Measurements from ENCODE around the gene AGMO.

AGMO gene

GRCh38 chr7:15345216-15345615 lies 216.6 kb downstream of the AGMO start:
- H2AK5ac ChIP-seq (ENCODE audit: low read depth, low read length): no peak overlapping the region
- H3K9ac ChIP-seq (ENCODE audit: low read depth, low read length, poor library complexity): no peak overlapping the region
- no peak overlapping the region for H3K4me2 ChIP-seq (ENCODE audit: insufficient read depth, low read length, poor library complexity, severe bottlenecking)
- no peak overlapping the region for H3K18ac ChIP-seq (ENCODE audit: low read length)
- no peak overlapping the region for H2BK15ac ChIP-seq (ENCODE audit: low read length)
- no peak overlapping the region for H3K4me3 ChIP-seq (ENCODE audit: low read length in 2 of 2)
- H3K27me3 ChIP-seq (ENCODE audit: control insufficient read depth in 3 of 3, insufficient read depth in 3 of 3, low read depth in 1 of 3, low read length in 3 of 3): no peaks in the 10 kb centered on the region
- no peak overlapping the region for H3K4ac ChIP-seq (ENCODE audit: low read length)
- H3K23ac ChIP-seq (ENCODE audit: low read depth, low read length, poor library complexity): no peak overlapping the region
- H3K14ac ChIP-seq (ENCODE audit: low read length): no peak overlapping the region
- no peak overlapping the region for H2BK12ac ChIP-seq (ENCODE audit: low read length)
- no peak overlapping the region for H2BK5ac ChIP-seq (ENCODE audit: low read length)
- H4K91ac ChIP-seq (ENCODE audit: low read depth, low read length, poor library complexity): no peak overlapping the region
- H2BK120ac ChIP-seq (ENCODE audit: low read depth, low read length): no peak overlapping the region
- no peaks in the 10 kb centered on the region for H3K36me3 ChIP-seq (replicated peaks in 1 of 2; ENCODE audit: control insufficient read depth in 2 of 2, insufficient read depth in 2 of 2, low read length in 2 of 2)
- DNase-seq (ENCODE audit: low spot score): no peak
- WGBS, 2 donors (ENCODE audit: extremely low coverage in 2 of 2, insufficient read length in 2 of 2, insufficient replicate concordance in 1 of 2): no CpG with 5 or more reads among the region's 1 CpG
- H3K4me1 ChIP-seq (ENCODE audit: control insufficient read depth in 2 of 2, insufficient read depth in 1 of 2, low read depth in 1 of 2, low read length in 2 of 2): no peaks in the 10 kb centered on the region
- peaks cover 0 to 3% of the 10 kb centered on the region in 2 donors for H3K9me3 ChIP-seq (replicated peaks in 1 of 2; ENCODE audit: control insufficient read depth in 2 of 2, insufficient read depth in 1 of 2, low read depth in 1 of 2, low read length in 2 of 2)
- no peak overlapping the region for H4K8ac ChIP-seq (ENCODE audit: low read depth, low read length)
- H2AFZ ChIP-seq (ENCODE audit: low read length): no peak overlapping the region
- H3K79me1 ChIP-seq (ENCODE audit: low read depth, low read length): no peaks in the 10 kb centered on the region
- no peak overlapping the region for H3K27ac ChIP-seq (replicated peaks; ENCODE audit: low read length)

- Histone ChIP-seq H3K4me1 (ENCODE audit: control insufficient read depth in 2 of 2, insufficient read depth in 1 of 2, low read depth in 1 of 2, low read length in 2 of 2) (no peaks in the 10 kb centered on the region), H3K79me1 (ENCODE audit: low read depth, low read length) (no peaks in the 10 kb centered on the region), H2BK12ac (ENCODE audit: low read length) (no peak overlapping the region), H3K4me2 (ENCODE audit: insufficient read depth, low read length, poor library complexity, severe bottlenecking) (no peak overlapping the region), H3K23ac (ENCODE audit: low read depth, low read length, poor library complexity) (no peak overlapping the region), H3K14ac (ENCODE audit: low read length) (no peak overlapping the region), H2BK5ac (ENCODE audit: low read length) (no peak overlapping the region), H3K27me3 (ENCODE audit: control insufficient read depth in 3 of 3, insufficient read depth in 3 of 3, low read depth in 1 of 3, low read length in 3 of 3) (no peaks in the 10 kb centered on the region), H3K18ac (ENCODE audit: low read length) (no peak overlapping the region), H3K36me3 (replicated peaks in 1 of 2; ENCODE audit: control insufficient read depth in 2 of 2, insufficient read depth in 2 of 2, low read length in 2 of 2) (no peaks in the 10 kb centered on the region), H4K91ac (ENCODE audit: low read depth, low read length, poor library complexity) (no peak overlapping the region), H4K8ac (ENCODE audit: low read depth, low read length) (no peak overlapping the region), H2AFZ (ENCODE audit: low read length) (no peak overlapping the region), H2BK120ac (ENCODE audit: low read depth, low read length) (no peak overlapping the region), H2AK5ac (ENCODE audit: low read depth, low read length) (no peak overlapping the region), H3K4ac (ENCODE audit: low read length) (no peak overlapping the region), H3K9me3 (replicated peaks in 1 of 2; ENCODE audit: control insufficient read depth in 2 of 2, insufficient read depth in 1 of 2, low read depth in 1 of 2, low read length in 2 of 2) (peaks cover 0 to 10% of the 10 kb centered on the region in 2 donors), H2BK15ac (ENCODE audit: low read length) (no peak overlapping the region), H3K27ac (replicated peaks; ENCODE audit: low read length) (no peak overlapping the region), H3K9ac (ENCODE audit: low read depth, low read length, poor library complexity) (no peak overlapping the region), H3K4me3 (ENCODE audit: low read length in 2 of 2) (no peak overlapping the region)
- no CpG with 5 or more reads among the region's 4 CpGs for WGBS, 2 donors (ENCODE audit: extremely low coverage in 2 of 2, insufficient read length in 2 of 2, insufficient replicate concordance in 1 of 2)
- no peak for DNase-seq (ENCODE audit: low spot score)
Measured at GRCh38 chr7:15341817-15342216, 220.0 kb downstream of the AGMO start.

- Histone ChIP-seq H3K9me3 (replicated peaks in 1 of 2; ENCODE audit: control insufficient read depth in 2 of 2, insufficient read depth in 1 of 2, low read depth in 1 of 2, low read length in 2 of 2) (peaks cover 0 to 10% of the 10 kb centered on the region in 2 donors), H3K14ac (ENCODE audit: low read length) (no peak overlapping the region), H2BK15ac (ENCODE audit: low read length) (no peak overlapping the region), H2AK5ac (ENCODE audit: low read depth, low read length) (no peak overlapping the region), H2AFZ (ENCODE audit: low read length) (no peak overlapping the region), H3K23ac (ENCODE audit: low read depth, low read length, poor library complexity) (no peak overlapping the region), H3K79me1 (ENCODE audit: low read depth, low read length) (no peaks in the 10 kb centered on the region), H3K4me2 (ENCODE audit: insufficient read depth, low read length, poor library complexity, severe bottlenecking) (no peak overlapping the region), H3K36me3 (replicated peaks in 1 of 2; ENCODE audit: control insufficient read depth in 2 of 2, insufficient read depth in 2 of 2, low read length in 2 of 2) (no peaks in the 10 kb centered on the region), H4K8ac (ENCODE audit: low read depth, low read length) (no peak overlapping the region), H3K27ac (replicated peaks; ENCODE audit: low read length) (no peak overlapping the region), H4K91ac (ENCODE audit: low read depth, low read length, poor library complexity) (no peak overlapping the region), H3K27me3 (ENCODE audit: control insufficient read depth in 3 of 3, insufficient read depth in 3 of 3, low read depth in 1 of 3, low read length in 3 of 3) (no peaks in the 10 kb centered on the region), H3K9ac (ENCODE audit: low read depth, low read length, poor library complexity) (no peak overlapping the region), H3K4ac (ENCODE audit: low read length) (no peak overlapping the region), H3K4me1 (ENCODE audit: control insufficient read depth in 2 of 2, insufficient read depth in 1 of 2, low read depth in 1 of 2, low read length in 2 of 2) (no peaks in the 10 kb centered on the region), H2BK120ac (ENCODE audit: low read depth, low read length) (no peak overlapping the region), H3K4me3 (ENCODE audit: low read length in 2 of 2) (no peak overlapping the region), H2BK5ac (ENCODE audit: low read length) (no peak overlapping the region), H2BK12ac (ENCODE audit: low read length) (no peak overlapping the region), H3K18ac (ENCODE audit: low read length) (no peak overlapping the region)
- no peak for DNase-seq (ENCODE audit: low spot score)
- no CpG with 5 or more reads among the region's 1 CpG for WGBS, 2 donors (ENCODE audit: extremely low coverage in 2 of 2, insufficient read length in 2 of 2, insufficient replicate concordance in 1 of 2)
Measured at GRCh38 chr7:15336146-15336545, 225.7 kb downstream of the AGMO start.

- H4K8ac ChIP-seq (ENCODE audit: low read depth, low read length): no peak overlapping the region
- no peak overlapping the region for H3K23ac ChIP-seq (ENCODE audit: low read depth, low read length, poor library complexity)
- no peak overlapping the region for H3K27ac ChIP-seq (replicated peaks; ENCODE audit: low read length)
- H3K36me3 ChIP-seq (replicated peaks in 1 of 2; ENCODE audit: control insufficient read depth in 2 of 2, insufficient read depth in 2 of 2, low read length in 2 of 2): no peaks in the 10 kb centered on the region
- H3K79me1 ChIP-seq (ENCODE audit: low read depth, low read length): no peaks in the 10 kb centered on the region
- no peaks in the 10 kb centered on the region for H3K27me3 ChIP-seq (ENCODE audit: control insufficient read depth in 3 of 3, insufficient read depth in 3 of 3, low read depth in 1 of 3, low read length in 3 of 3)
- no peak for DNase-seq (ENCODE audit: low spot score)
- no peak overlapping the region for H3K4me3 ChIP-seq (ENCODE audit: low read length in 2 of 2)
- no peak overlapping the region for H3K14ac ChIP-seq (ENCODE audit: low read length)
- peaks cover 0 to 3% of the 10 kb centered on the region in 2 donors for H3K4me1 ChIP-seq (ENCODE audit: control insufficient read depth in 2 of 2, insufficient read depth in 1 of 2, low read depth in 1 of 2, low read length in 2 of 2)
- H3K4me2 ChIP-seq (ENCODE audit: insufficient read depth, low read length, poor library complexity, severe bottlenecking): no peak overlapping the region
- no peak overlapping the region for H2BK12ac ChIP-seq (ENCODE audit: low read length)
- no peak overlapping the region for H3K4ac ChIP-seq (ENCODE audit: low read length)
- H2AK5ac ChIP-seq (ENCODE audit: low read depth, low read length): no peak overlapping the region
- no CpG with 5 or more reads among the region's 6 CpGs for WGBS, 2 donors (ENCODE audit: extremely low coverage in 2 of 2, insufficient read length in 2 of 2, insufficient replicate concordance in 1 of 2)
- H3K9ac ChIP-seq (ENCODE audit: low read depth, low read length, poor library complexity): no peak overlapping the region
- no peak overlapping the region for H2BK120ac ChIP-seq (ENCODE audit: low read depth, low read length)
- no peak overlapping the region for H4K91ac ChIP-seq (ENCODE audit: low read depth, low read length, poor library complexity)
- no peak overlapping the region for H2BK5ac ChIP-seq (ENCODE audit: low read length)
- H2BK15ac ChIP-seq (ENCODE audit: low read length): no peak overlapping the region
- H3K18ac ChIP-seq (ENCODE audit: low read length): no peak overlapping the region
- no peak overlapping the region for H2AFZ ChIP-seq (ENCODE audit: low read length)
- H3K9me3 ChIP-seq (replicated peaks in 1 of 2; ENCODE audit: control insufficient read depth in 2 of 2, insufficient read depth in 1 of 2, low read depth in 1 of 2, low read length in 2 of 2): peaks cover 0 to 8% of the 10 kb centered on the region in 2 donors
Measured at GRCh38 chr7:15335390-15335789, 226.4 kb downstream of the AGMO start.
